ENCODE results near the gene VANGL2. TPM values are rescaled to one million over a fixed set of nuclear protein-coding genes. Genes with fewer than 3 reads are reported as not detected.

The VANGL2 gene
- total RNA-seq: 10 to 100 TPM in 1 of 2 donors, 1 to 10 TPM in 1; 9.7 to 13.6 TPM

DNA sequence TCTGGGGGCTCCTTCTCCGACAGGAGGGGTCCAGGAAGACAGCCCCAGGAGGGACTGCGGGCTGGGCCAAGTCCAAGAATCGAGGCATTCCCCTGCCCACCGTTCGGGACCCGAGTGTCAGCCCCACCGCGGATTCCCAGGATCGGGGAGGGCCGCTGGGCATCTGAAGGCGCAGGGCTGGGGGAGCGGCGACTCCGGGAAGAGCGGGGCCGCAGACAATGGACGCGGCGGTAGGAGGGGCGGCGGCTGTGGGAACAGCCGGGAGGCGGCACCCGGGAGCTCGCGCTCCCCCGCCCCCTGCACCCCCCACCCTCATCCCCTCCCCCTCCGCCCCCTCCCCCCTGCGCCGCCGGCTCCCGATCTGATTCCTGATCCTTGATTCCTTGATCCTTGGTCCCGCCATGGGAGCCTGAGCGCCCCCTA, at the start of gene VANGL2:
TSS of gene VANGL2 (plus strand) at position 342 of the 423 bp plus-strand sequence. CDS start 15,274 bp downstream, outside the sequence.
- intact Hi-C loops (cut with DNase I): no loop called here
- 2% methylated on average over 14 of the region's 34 CpGs for WGBS
- DNase-seq (ENCODE audit: low spot score): peak; percentile 73

GRCh38 chr1:160351629-160352028, 48.7 kb upstream of the VANGL2 start:
- H3K27me3 ChIP-seq (replicated peaks; ENCODE audit: insufficient read depth): no peaks in the 10 kb centered on the region
- no peaks in the 10 kb centered on the region for H3K9me3 ChIP-seq
- peaks cover 10 to 28% of the 10 kb centered on the region in 2 donors for H3K36me3 ChIP-seq
- no peak overlapping the region for H3K27ac ChIP-seq
- no peak overlapping the region for H3K4me3 ChIP-seq
- H3K4me1 ChIP-seq (replicated peaks): no peaks in the 10 kb centered on the region
- DNase-seq (ENCODE audit: low spot score): no peak
- intact Hi-C loops (cut with DNase I): no loop called here
- TF ChIP-seq POLR2A (IDR thresholded peaks at IDR 0.05): no peak
- TF ChIP-seq, protein P1, sequence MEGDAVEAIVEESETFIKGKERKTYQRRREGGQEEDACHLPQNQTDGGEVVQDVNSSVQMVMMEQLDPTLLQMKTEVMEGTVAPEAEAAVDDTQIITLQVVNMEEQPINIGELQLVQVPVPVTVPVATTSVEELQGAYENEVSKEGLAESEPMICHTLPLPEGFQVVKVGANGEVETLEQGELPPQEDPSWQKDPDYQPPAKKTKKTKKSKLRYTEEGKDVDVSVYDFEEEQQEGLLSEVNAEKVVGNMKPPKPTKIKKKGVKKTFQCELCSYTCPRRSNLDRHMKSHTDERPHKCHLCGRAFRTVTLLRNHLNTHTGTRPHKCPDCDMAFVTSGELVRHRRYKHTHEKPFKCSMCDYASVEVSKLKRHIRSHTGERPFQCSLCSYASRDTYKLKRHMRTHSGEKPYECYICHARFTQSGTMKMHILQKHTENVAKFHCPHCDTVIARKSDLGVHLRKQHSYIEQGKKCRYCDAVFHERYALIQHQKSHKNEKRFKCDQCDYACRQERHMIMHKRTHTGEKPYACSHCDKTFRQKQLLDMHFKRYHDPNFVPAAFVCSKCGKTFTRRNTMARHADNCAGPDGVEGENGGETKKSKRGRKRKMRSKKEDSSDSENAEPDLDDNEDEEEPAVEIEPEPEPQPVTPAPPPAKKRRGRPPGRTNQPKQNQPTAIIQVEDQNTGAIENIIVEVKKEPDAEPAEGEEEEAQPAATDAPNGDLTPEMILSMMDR (IDR thresholded peaks at IDR 0.05): no peak
- no peak for TF ChIP-seq POLR2AphosphoS5 (IDR thresholded peaks at IDR 0.05)
- 52% methylated on average over 4 of the region's 4 CpGs for WGBS

More for the DNA sequence above, at the start of gene VANGL2:
- H3K4me1 ChIP-seq (replicated peaks): peaks cover 3% of the 10 kb centered on the region
- no peaks in the 10 kb centered on the region for H3K27me3 ChIP-seq (replicated peaks; ENCODE audit: insufficient read depth)
- H3K9me3 ChIP-seq: no peaks in the 10 kb centered on the region
- no peaks in the 10 kb centered on the region for H3K36me3 ChIP-seq
- H3K4me3 ChIP-seq: peak within 1 kb of the TSS; percentile 82 to 91
- TF ChIP-seq POLR2AphosphoS5 (IDR thresholded peaks at IDR 0.05): peak; percentile 37
- TF ChIP-seq, protein P1 (IDR thresholded peaks at IDR 0.05): no peak
- peak; percentile 28 for TF ChIP-seq POLR2A (IDR thresholded peaks at IDR 0.05)
- H3K27ac ChIP-seq: peak within 1 kb of the TSS; percentile 81 to 83

GRCh38 chr1:160352555-160352954, 47.8 kb upstream of the VANGL2 start:
- Histone ChIP-seq H3K27me3 (replicated peaks; ENCODE audit: insufficient read depth) (no peaks in the 10 kb centered on the region), H3K4me1 (replicated peaks) (no peaks in the 10 kb centered on the region), H3K9me3 (no peaks in the 10 kb centered on the region), H3K36me3 (peaks cover 15 to 28% of the 10 kb centered on the region in 2 donors), H3K4me3 (no peak overlapping the region), H3K27ac (no peak overlapping the region)
- DNase-seq (ENCODE audit: low spot score): no peak
- TF ChIP-seq POLR2AphosphoS5 (IDR thresholded peaks at IDR 0.05) (no peak), POLR2A (IDR thresholded peaks at IDR 0.05) (no peak)
- TF ChIP-seq, protein P1 (IDR thresholded peaks at IDR 0.05): no peak
- 87% methylated on average over 8 of the region's 8 CpGs for WGBS
- intact Hi-C loops (cut with DNase I): no loop called here

- H3K27ac ChIP-seq: no peak overlapping the region
- no peak for DNase-seq (ENCODE audit: low spot score)
- no peak for TF ChIP-seq POLR2AphosphoS5 (IDR thresholded peaks at IDR 0.05)
- TF ChIP-seq, protein P1 (IDR thresholded peaks at IDR 0.05): no peak
- TF ChIP-seq POLR2A (IDR thresholded peaks at IDR 0.05): no peak
- H3K27me3 ChIP-seq (replicated peaks; ENCODE audit: insufficient read depth): no peaks in the 10 kb centered on the region
- no peaks in the 10 kb centered on the region for H3K4me1 ChIP-seq (replicated peaks)
- H3K4me3 ChIP-seq: no peak overlapping the region
- intact Hi-C loops (cut with DNase I): no loop called here
- H3K9me3 ChIP-seq: no peaks in the 10 kb centered on the region
- peaks cover 15 to 28% of the 10 kb centered on the region in 2 donors for H3K36me3 ChIP-seq
- WGBS: 95% methylated on average over 2 of the region's 2 CpGs
These were observed 47.1 kb upstream of the VANGL2 start for GRCh38 chr1:160353223-160353622.

GRCh38 chr1:160354388-160354985, 45.9 kb upstream of the VANGL2 start:
- Histone ChIP-seq H3K27ac (no peak overlapping the region), H3K9me3 (no peaks in the 10 kb centered on the region), H3K4me1 (replicated peaks) (no peaks in the 10 kb centered on the region), H3K36me3 (peaks cover 15 to 25% of the 10 kb centered on the region in 2 donors), H3K4me3 (no peak overlapping the region), H3K27me3 (replicated peaks; ENCODE audit: insufficient read depth) (no peaks in the 10 kb centered on the region)
- 79% methylated on average over 5 of the region's 5 CpGs for WGBS
- TF ChIP-seq POLR2AphosphoS5 (IDR thresholded peaks at IDR 0.05): no peak
- TF ChIP-seq, protein P1 (IDR thresholded peaks at IDR 0.05): peak in 1 of 4 experiments; percentile 25
- intact Hi-C loops (cut with DNase I): no loop called here
- DNase-seq (ENCODE audit: low spot score): no peak

Data from prostate gland (tissue), 2 donors.